Muscle of arm (tissue), 12 donors: ENCODE data around the gene ARHGAP26. TPM values are rescaled to one million over a fixed set of nuclear protein-coding genes. Genes with fewer than 3 reads are reported as not detected.

ENCODE experiments used
- DNase-seq: peaks from one replicate; pipeline ENCODE4 v3.0.0-alpha.2; 2013
- polyA plus RNA-seq, 12 donors: library from polyadenylated mRNA; unstranded; fragments of 120-200 nt; gene quantifications; one replicate each; pipeline ENCODE4 v1.2.1, GENCODE V29; 2013; ENCODE audit not compliant: insufficient read length in 12 of 12

Gene ARHGAP26
- polyA plus RNA-seq, 12 donors = 12.3 to 34.1 (median 15.8) TPM; not detected in 1

DNA sequence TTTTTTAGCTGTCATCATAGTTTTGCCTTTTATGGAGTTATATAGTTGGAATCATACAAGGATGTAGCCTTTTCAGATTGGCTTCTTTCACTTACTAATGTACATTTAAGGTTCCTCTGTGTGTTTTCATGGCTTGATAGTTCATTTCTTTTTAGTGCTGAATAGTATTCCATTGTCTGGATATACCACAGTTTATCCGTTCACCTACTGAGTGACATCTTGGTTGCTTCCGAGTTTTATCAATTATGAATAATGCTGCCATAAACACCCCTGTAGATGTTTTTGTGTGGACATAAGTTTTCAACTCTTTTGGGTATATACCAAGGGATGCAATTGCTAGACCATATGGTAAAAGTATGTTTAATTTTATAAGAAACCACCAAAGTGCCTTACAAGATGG lies 497.0 kb downstream of the ARHGAP26 start:
- DNase-seq = no peak

DNA sequence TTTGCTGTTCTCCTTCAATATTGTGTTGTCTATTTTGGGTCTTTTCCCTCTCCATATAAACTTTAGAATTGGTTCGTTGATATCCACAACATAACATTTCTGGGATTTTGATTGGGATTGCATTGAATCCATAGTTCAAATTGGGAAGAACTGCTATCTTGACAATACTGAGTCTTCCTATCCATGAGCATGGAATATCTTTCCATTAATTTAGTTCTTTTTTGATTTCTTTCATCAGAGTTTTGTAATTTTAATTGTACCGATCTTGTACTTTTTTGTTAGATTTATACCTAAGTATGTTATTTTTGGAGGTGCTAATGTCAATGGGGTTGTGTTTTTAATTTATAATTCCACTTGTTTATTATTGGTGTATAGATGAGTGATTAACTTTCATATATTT lies 498.2 kb downstream of the ARHGAP26 start:
- no peak for DNase-seq

DNA sequence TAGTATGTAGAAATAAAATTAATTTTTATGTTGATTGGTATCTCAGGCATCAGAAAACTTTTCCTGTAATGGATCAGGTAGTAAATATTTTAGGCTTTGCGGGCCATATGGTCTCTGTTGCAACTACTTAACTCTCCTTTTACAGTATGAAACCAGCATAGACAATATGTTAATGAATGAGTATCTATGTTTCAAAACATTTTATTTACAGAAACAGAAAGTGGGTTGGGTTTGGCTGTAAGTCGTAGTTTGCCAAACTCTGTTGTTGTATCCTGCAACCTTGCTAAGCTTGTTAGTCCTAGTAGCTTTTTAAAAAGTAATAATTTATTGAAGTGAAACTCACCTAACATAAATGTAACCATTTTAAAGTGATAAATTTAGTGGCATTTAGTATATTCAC lies 501.3 kb downstream of the ARHGAP26 start:
- no peak for DNase-seq

DNA sequence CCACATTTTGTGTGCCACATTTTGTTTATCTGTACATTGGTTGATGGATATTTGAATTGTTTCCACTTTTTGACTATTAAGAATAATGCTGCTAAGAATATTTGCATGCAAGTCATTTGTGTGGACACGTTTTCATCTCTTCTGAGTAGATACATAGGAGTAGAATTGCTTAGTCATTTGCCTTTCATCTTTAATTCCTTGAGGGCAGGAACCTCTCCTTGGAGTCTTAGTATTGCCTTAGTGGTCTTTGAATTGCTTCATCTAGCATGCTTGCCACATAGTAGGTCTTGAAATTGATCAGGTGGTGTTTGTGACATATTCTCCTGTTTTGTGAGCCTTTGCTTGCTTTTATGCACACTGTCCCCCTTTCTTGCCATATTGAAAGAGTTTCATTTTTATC lies 504.8 kb downstream of the ARHGAP26 start:
- no peak for DNase-seq

DNA sequence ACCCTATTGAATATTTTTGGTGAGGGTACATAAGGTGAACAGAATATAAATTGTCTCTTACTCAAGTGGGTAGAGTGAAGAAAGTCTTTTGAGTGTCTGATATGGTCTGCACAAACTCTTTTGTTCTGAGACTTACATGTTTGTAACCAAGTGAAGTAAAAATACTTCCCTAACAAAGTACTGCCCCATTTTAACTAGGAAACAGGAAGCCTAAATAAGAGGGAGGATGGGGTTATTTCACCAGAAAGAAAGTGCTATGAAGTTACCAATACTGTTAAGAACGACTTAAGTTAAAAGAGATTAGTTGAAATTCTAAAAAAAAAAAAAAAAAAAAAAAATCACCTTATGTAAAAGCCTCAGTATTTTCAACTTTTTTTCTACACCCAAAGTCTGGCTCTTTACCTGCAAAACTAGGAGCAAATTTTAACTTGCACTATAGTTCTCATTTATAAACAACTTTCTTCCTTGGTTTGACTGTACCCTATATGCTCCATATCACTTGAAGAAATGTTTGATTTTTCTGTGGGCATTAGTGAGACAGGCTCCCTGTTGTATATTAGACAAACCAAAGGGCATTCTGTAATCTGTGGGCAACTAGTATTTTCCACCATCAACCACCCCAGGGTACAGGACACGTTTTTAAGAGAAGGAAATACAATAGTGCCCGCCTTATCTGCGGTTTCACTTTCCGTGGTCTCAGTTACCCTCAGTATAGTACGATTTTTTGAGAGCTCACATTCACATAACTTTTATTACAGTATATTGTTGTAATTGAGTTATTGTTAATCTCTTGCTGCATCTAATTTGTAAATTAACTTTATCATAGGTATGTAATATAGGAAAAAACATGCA lies 505.6 kb downstream of the ARHGAP26 start:
- no peak for DNase-seq

DNA sequence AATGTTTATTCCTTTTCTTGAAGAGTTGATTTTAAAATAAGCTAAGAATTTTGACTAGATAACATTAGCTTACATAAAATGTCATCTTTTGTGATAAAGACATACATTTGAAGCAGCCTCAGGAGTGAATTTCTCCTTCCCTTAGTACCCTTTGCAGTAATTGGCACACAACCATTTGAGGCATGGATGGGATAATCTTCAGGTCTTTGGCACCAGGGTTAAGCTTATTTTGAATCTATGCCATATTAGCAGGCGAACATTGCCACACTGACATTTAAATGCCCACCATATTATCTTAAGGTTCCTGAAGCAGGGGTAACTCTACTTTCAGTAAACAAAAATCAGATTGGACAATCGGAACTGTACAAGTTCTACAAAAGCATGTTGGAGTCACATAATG lies 507.4 kb downstream of the ARHGAP26 start:
- DNase-seq = no peak

Other genes with a start within 250 kb of the ARHGAP26 start
- 10 to 100 TPM in 6 of 12 donors, 1 to 10 TPM in 5, not detected in 1; 6.6 to 17.8 (median 10.3) TPM for gene FGF1, start 84.3 kb upstream of the ARHGAP26 start, polyA plus RNA-seq